Measurements from ENCODE around the gene PLA2G4A.

PLA2G4A gene

DNA sequence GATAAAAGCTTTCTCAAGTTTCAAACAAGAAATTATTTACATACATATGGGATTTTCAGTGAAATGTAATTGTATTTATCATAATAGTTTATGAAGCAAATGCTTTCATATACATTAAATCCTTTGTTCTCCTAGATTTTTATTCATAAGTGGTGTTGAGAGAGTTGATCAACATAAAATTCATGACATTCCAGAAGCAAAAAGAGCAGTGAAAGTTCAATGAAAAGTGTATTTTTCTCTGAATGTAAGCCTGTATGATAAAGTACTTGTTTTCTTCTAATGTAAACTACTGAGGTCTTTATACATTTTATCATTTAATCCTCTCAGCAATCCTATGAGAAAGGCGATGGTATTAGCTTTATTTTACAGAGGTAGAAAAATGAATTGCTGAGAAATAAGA lies 146.5 kb downstream of the PLA2G4A start:
- H3K27me3 ChIP-seq (ENCODE audit: insufficient read depth, poor library complexity, severe bottlenecking), result no peaks in the 10 kb centered on the region
- H3K4me3 ChIP-seq (replicated peaks; ENCODE audit: insufficient read depth, low read length), result no peak overlapping the region
- TF ChIP-seq, protein P1, sequence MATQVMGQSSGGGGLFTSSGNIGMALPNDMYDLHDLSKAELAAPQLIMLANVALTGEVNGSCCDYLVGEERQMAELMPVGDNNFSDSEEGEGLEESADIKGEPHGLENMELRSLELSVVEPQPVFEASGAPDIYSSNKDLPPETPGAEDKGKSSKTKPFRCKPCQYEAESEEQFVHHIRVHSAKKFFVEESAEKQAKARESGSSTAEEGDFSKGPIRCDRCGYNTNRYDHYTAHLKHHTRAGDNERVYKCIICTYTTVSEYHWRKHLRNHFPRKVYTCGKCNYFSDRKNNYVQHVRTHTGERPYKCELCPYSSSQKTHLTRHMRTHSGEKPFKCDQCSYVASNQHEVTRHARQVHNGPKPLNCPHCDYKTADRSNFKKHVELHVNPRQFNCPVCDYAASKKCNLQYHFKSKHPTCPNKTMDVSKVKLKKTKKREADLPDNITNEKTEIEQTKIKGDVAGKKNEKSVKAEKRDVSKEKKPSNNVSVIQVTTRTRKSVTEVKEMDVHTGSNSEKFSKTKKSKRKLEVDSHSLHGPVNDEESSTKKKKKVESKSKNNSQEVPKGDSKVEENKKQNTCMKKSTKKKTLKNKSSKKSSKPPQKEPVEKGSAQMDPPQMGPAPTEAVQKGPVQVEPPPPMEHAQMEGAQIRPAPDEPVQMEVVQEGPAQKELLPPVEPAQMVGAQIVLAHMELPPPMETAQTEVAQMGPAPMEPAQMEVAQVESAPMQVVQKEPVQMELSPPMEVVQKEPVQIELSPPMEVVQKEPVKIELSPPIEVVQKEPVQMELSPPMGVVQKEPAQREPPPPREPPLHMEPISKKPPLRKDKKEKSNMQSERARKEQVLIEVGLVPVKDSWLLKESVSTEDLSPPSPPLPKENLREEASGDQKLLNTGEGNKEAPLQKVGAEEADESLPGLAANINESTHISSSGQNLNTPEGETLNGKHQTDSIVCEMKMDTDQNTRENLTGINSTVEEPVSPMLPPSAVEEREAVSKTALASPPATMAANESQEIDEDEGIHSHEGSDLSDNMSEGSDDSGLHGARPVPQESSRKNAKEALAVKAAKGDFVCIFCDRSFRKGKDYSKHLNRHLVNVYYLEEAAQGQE (IDR thresholded peaks at IDR 0.05; ENCODE audit: insufficient replicate concordance, low read depth), result no peak
- no peak for TF ChIP-seq POLR2AphosphoS5 (IDR thresholded peaks at IDR 0.05; ENCODE audit: low read depth)
- no peak overlapping the region for H3K27ac ChIP-seq (replicated peaks)
- DNase-seq (ENCODE audit: low read depth in 1 of 2, low spot score in 1 of 2), result no peak

DNA sequence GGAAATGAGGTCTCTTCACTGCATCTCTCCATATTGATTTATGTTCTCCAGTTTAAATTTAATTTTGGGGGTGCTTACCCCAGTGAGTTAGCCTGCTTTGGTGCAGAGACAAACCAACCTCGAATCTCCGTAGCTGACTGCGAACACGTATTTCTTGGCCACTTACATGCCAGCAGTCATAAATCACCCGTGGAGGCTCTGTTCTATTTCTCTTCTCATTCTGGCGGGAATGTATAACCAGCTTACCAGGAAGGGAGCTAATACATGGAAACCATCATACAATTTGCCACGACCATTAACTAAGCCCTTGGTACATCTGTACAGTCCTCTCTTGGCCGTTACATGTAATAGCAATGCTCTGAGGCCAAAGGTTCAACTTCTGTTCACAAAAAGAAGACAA lies 148.0 kb downstream of the PLA2G4A start:
- TF ChIP-seq, protein P2, sequence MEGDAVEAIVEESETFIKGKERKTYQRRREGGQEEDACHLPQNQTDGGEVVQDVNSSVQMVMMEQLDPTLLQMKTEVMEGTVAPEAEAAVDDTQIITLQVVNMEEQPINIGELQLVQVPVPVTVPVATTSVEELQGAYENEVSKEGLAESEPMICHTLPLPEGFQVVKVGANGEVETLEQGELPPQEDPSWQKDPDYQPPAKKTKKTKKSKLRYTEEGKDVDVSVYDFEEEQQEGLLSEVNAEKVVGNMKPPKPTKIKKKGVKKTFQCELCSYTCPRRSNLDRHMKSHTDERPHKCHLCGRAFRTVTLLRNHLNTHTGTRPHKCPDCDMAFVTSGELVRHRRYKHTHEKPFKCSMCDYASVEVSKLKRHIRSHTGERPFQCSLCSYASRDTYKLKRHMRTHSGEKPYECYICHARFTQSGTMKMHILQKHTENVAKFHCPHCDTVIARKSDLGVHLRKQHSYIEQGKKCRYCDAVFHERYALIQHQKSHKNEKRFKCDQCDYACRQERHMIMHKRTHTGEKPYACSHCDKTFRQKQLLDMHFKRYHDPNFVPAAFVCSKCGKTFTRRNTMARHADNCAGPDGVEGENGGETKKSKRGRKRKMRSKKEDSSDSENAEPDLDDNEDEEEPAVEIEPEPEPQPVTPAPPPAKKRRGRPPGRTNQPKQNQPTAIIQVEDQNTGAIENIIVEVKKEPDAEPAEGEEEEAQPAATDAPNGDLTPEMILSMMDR (IDR thresholded peaks at IDR 0.05; ENCODE audit: insufficient read depth, low read length), result no peak
- TF ChIP-seq SPI1 (IDR thresholded peaks at IDR 0.05; ENCODE audit: borderline replicate concordance, low read depth) (no peak), GABPA (IDR thresholded peaks at IDR 0.05; ENCODE audit: low read depth) (no peak)
- no peak for DNase-seq (ENCODE audit: low read depth in 1 of 2, low spot score in 1 of 2)

DNA sequence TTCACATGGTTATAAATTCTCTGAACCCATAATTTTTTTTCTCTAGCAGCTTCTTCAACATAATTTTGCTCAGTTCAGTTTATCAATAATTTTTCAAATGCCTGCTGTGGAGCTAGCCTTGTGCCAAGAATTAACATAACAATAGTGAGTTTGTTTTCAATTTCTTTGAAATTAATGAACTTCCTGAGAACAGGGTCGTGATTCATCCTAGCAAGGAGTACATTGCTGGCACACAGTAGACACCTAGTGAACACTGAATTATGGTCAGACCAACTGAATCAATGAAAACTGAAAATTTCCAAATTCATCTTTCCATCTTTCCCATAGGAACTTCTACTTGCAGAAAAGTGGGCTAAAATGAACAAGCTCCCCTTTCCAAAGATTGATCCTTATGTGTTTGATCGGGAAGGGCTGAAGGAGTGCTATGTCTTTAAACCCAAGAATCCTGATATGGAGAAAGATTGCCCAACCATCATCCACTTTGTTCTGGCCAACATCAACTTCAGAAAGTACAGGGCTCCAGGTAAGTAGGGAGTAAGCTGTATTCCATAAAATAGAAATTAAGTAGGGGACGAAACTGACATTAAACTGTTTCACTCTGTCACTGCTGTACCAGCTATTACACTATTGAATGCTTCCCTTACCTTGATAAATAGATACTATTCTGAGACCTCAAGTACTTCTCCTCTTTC lies 148.7 kb downstream of the PLA2G4A start:
- Histone ChIP-seq H3K27me3 (ENCODE audit: insufficient read depth, poor library complexity, severe bottlenecking) (no peaks in the 10 kb centered on the region), H3K4me3 (replicated peaks; ENCODE audit: insufficient read depth, low read length) (no peak overlapping the region), H3K27ac (replicated peaks) (0 out of 2 replicates have a peak overlapping the region, but pooled peaks have one; percentile 52)
- no peak for DNase-seq (ENCODE audit: low read depth in 1 of 2, low spot score in 1 of 2)
- TF ChIP-seq GABPA (IDR thresholded peaks at IDR 0.05; ENCODE audit: low read depth), result no peak
- TF ChIP-seq, protein P2 (IDR thresholded peaks at IDR 0.05; ENCODE audit: insufficient read depth, low read length), result no peak
- TF ChIP-seq SPI1 (IDR thresholded peaks at IDR 0.05; ENCODE audit: borderline replicate concordance, low read depth), result no peak
- TF ChIP-seq, protein P1 (IDR thresholded peaks at IDR 0.05; ENCODE audit: insufficient replicate concordance, low read depth), result no peak

More for the DNA sequence above, 148.0 kb downstream of the PLA2G4A start:
- Histone ChIP-seq H3K27ac (replicated peaks) (no peak overlapping the region), H3K27me3 (ENCODE audit: insufficient read depth, poor library complexity, severe bottlenecking) (no peaks in the 10 kb centered on the region), H3K4me3 (replicated peaks; ENCODE audit: insufficient read depth, low read length) (no peak overlapping the region)

DNA sequence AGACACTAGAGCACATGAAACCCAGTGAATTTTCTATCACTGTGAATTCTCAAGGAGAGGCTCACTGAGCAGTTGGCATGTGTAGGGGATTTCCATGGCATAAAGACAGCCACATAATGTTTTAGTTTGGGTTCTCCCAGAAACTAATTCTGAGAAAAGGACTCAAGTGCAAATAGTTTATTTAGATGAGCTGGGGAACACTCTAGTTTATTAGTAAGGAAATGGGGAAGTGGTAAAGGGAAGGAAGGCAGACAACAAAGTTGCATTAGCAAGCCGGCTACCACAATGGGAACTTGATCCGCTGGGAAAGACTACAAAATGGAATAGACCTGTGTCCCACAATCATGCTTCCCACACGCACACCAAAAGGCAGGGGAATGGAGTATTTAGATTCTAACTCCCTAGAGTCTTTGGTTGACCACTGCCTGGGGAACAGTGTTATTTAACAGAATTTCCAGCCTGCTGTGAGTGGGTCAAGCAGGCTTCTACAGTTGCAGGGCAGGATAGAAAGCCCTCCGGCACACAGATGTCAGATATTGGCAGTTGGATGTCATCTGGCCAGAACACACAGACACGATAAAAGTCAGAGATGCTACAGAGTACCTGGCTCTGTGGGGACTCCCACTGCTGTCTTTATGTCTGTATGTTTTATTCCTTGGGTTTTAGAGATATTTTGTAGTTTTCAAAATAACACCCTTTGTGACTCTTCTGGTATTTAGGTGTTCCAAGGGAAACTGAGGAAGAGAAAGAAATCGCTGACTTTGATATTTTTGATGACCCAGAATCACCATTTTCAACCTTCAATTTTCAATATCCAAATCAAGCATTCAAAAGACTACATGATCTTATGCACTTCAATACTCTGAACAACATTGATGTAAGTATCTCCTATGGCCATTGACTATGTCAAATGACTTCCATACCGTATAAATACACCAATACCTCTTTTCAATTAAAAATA lies 150.1 kb downstream of the PLA2G4A start:
- H3K4me3 ChIP-seq (replicated peaks; ENCODE audit: insufficient read depth, low read length), result no peak overlapping the region
- TF ChIP-seq SPI1 (IDR thresholded peaks at IDR 0.05; ENCODE audit: borderline replicate concordance, low read depth) (peak; percentile 99), POLR2AphosphoS5 (IDR thresholded peaks at IDR 0.05; ENCODE audit: low read depth) (no peak)
- peak in 1 of 2 experiments; percentile 74 for DNase-seq (ENCODE audit: low read depth in 1 of 2, low spot score in 1 of 2)
- no peaks in the 10 kb centered on the region for H3K27me3 ChIP-seq (ENCODE audit: insufficient read depth, poor library complexity, severe bottlenecking)
- peak overlapping the region; percentile 52 for H3K27ac ChIP-seq (replicated peaks)
